Ramos (cell line): ENCODE results near the gene FOSL2.
"Not testable (repeated sequence)": the region's sequence is repeated elsewhere in the genome, so short reads cannot be mapped to it uniquely, and the experiment has no call there.

Experiments
- in situ Hi-C: fragments of 300-500 bp; cut with MboI; formaldehyde crosslinking; loops from one replicate; pipeline ENCODE4 v1.14.3; 2022; ENCODE audit warnings: low sequenced_read_pairs; ENCODE audit not compliant: unreplicated experiment

FOSL2 gene

GRCh38 chr2:28370354-28370753, 22.3 kb upstream of the FOSL2 start:
- in situ Hi-C loops: no loop called here

- in situ Hi-C loops: not testable (repeated sequence)
Measured at GRCh38 chr2:28371728-28372127, 20.9 kb upstream of the FOSL2 start.

GRCh38 chr2:28373854-28374253, 18.8 kb upstream of the FOSL2 start:
- in situ Hi-C loops: no loop called here

GRCh38 chr2:28374331-28374730, 18.3 kb upstream of the FOSL2 start:
- in situ Hi-C loops: no loop called here

GRCh38 chr2:28375236-28375635, 17.4 kb upstream of the FOSL2 start:
- in situ Hi-C loops: no loop called here

GRCh38 chr2:28375742-28376631, 16.7 kb upstream of the FOSL2 start:
- in situ Hi-C loops: no loop called here

GRCh38 chr2:28377195-28377816, 15.4 kb upstream of the FOSL2 start:
- in situ Hi-C loops: no loop called here

- in situ Hi-C loops: no loop called here
Measured at GRCh38 chr2:28377984-28378678, 14.5 kb upstream of the FOSL2 start.

- in situ Hi-C loops: no loop called here
Measured at GRCh38 chr2:28378679-28379584, 13.7 kb upstream of the FOSL2 start.

GRCh38 chr2:28380219-28380618, 12.4 kb upstream of the FOSL2 start:
- in situ Hi-C loops: no loop called here

- in situ Hi-C loops: no loop called here
Measured at GRCh38 chr2:28381225-28382180, 11.2 kb upstream of the FOSL2 start.

- in situ Hi-C loops: no loop called here
Measured at GRCh38 chr2:28382755-28383154, 9.9 kb upstream of the FOSL2 start.

GRCh38 chr2:28387082-28387960, 5.3 kb upstream of the FOSL2 start:
- in situ Hi-C loops: no loop called here

GRCh38 chr2:28389399-28390240, 3.0 kb upstream of the FOSL2 start:
- in situ Hi-C loops: no loop called here

GRCh38 chr2:28390241-28390745, 2.4 kb upstream of the FOSL2 start:
- in situ Hi-C loops: no loop called here

GRCh38 chr2:28390746-28391563, 1.7 kb upstream of the FOSL2 start:
- in situ Hi-C loops: no loop called here
